Stomach (tissue), 9 donors: ENCODE results near the gene SBF1. TPM values are rescaled to one million over a fixed set of nuclear protein-coding genes. Genes with fewer than 3 reads are reported as not detected.

Experiments
- DNase-seq, 2 donors: peaks; one replicate each; pipeline versions ENCODE4 v3.0.0 to v3.0.0-alpha.2; 2013 to 2019
- H3K27ac ChIP-seq, 5 donors: fragments of 200-600 bp in 4 of 5; sonication (generic) in 4 of 5; one replicate each; pipeline ENCODE4 v1.5.1; 2013 to 2019; ENCODE audit warnings: mild to moderate bottlenecking in 1 of 5, moderate library complexity in 1 of 5
- H3K27me3 ChIP-seq, 3 donors: fragments of 200-600 bp; sonication (generic); one replicate each; pipeline ENCODE4 v1.5.1; 2017 to 2019; ENCODE audit warnings: mixed run types in 1 of 3
- H3K36me3 ChIP-seq, 4 donors: fragments of 200-600 bp; sonication (generic); 1 replicate in 3 of 4; 2 replicates in 1 of 4; pipeline ENCODE4 v1.5.1; 2016 to 2019
- H3K4me1 ChIP-seq, 4 donors: fragments of 200-600 bp; sonication (generic); one replicate each; pipeline ENCODE4 v1.5.1; 2016 to 2019
- H3K4me3 ChIP-seq, 4 donors: fragments of 200-600 bp; sonication (generic) in 3 of 4; one replicate each; pipeline ENCODE4 v1.5.1; 2016 to 2019; ENCODE audit warnings: mild to moderate bottlenecking in 1 of 4
- H3K9me3 ChIP-seq, 4 donors: fragments of 200-600 bp; sonication (generic); one replicate each; pipeline ENCODE4 v1.5.1; 2016 to 2019
- CTCF ChIP-seq, 7 experiments: fragments of 450-650 bp in 4 of 7; fragments of 200-600 bp in 3 of 7; sonication (generic) in 3 of 7; IDR thresholded peaks; one replicate each; pipeline ENCODE4 v1.5.1; 2016 to 2019; ENCODE audit warnings: antibody characterized with exemption in 7 of 7, control low read depth in 2 of 7, mild to moderate bottlenecking in 1 of 7
- EP300 ChIP-seq: sonication (generic); formaldehyde crosslinking; IDR thresholded peaks from one replicate; pipeline ENCODE4 v1.6.1; 2017; ENCODE audit warnings: antibody characterized with exemption
- POLR2A ChIP-seq, 4 donors: fragments of 450-650 bp; IDR thresholded peaks; one replicate each; pipeline ENCODE4 v1.6.1; 2016; ENCODE audit warnings: antibody characterized with exemption in 4 of 4, control low read depth in 2 of 4, mild to moderate bottlenecking in 1 of 4, moderate library complexity in 1 of 4
- POLR2AphosphoS5 ChIP-seq, 3 donors: sonication (generic); formaldehyde crosslinking; IDR thresholded peaks; one replicate each; pipeline ENCODE4 v1.6.1; 2016; ENCODE audit warnings: antibody characterized with exemption in 3 of 3
- WGBS, 5 donors: extraction: QIAGEN DNeasy Blood & Tissue Kit in 3 of 5; methylation state at CpG; one replicate each; pipeline versions ENCODE4 v1.1.5 to v1.1.7; 2013 to 2018; 5-methylcytosine and 5-hydroxymethylcytosine counted together
- intact Hi-C: fragments of 100-400 bp; cut with DNase I; formaldehyde crosslinking; loops from one replicate; pipeline ENCODE4 v1.15.1; 2023; ENCODE audit warnings: low total_unique reads
- polyA plus RNA-seq, 3 donors: library from polyadenylated mRNA; stranded (reverse); fragments of 200-250 nt; gene quantifications; one replicate each; pipeline ENCODE4 v1.2.3, GENCODE V29; 2013
- total RNA-seq, 5 donors: library from RNA; depleted of rRNA; stranded (reverse); fragments of >200 nt; gene quantifications; one replicate each; pipeline versions ENCODE4 v1.1.0 to v1.2.3, GENCODE V29; 2014 to 2016
- donor health status: healthy with polysubstance abuse.
- donor health status: Bipolar disorder and iron deficiency.
- donor health status: healthy.

Gene SBF1
- total and polyA plus RNA-seq, 8 donors, result 9.6 to 122 (median 50.6) TPM

- peaks cover 27 to 40% (median 39%) of the 10 kb centered on the region in 4 donors for H3K36me3 ChIP-seq
- no peak overlapping the region for H3K27ac ChIP-seq
- no peak overlapping the region for H3K4me3 ChIP-seq
- TF ChIP-seq EP300 (no peak), CTCF (IDR thresholded peaks at IDR 0.05) (no peak), POLR2AphosphoS5 (IDR thresholded peaks at IDR 0.05) (no peak), POLR2A (IDR thresholded peaks at IDR 0.05) (no peak)
- H3K27me3 ChIP-seq, result peaks cover 0 to 3% (median 0%) of the 10 kb centered on the region in 3 donors
- no peaks in the 10 kb centered on the region for H3K9me3 ChIP-seq
- no peak for DNase-seq
- peaks cover 11 to 33% (median 26%) of the 10 kb centered on the region in 4 donors for H3K4me1 ChIP-seq
- intact Hi-C loops, result loop anchor here (10.0 kb wide), 1 partner anchor 247 kb away; the partner anchor contains the start of gene HDAC10
- 78 to 93% (median 80%) methylated on average over 6 of the region's 6 CpGs for WGBS, 5 donors
These were observed 27.3 kb upstream of the SBF1 start for GRCh38 chr22:50502096-50502495.

DNA sequence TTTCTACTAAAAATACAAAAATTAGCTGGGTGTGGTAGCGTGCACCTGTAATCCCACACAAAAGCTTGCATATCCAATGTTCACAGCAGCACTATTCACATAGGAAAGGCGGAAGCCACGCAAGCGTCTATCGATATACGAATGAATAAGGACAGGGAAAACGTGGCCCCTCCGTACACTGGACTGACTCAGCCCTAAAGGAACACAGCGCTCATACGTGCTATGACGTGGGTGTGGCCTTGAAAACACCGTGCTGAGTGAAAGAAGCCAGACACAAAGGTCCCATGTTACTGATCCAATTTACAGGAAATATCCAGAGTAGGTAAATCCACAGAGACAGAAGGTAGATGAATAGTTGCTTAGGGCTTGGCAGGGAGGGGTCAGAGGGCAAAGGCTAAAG, 25.6 kb upstream of the SBF1 start:
- H3K9me3 ChIP-seq, result no peaks in the 10 kb centered on the region
- intact Hi-C loops, result loop anchor here (10.0 kb wide), 1 partner anchor 246 kb away; the partner anchor contains the start of gene HDAC10
- peaks cover 22 to 32% (median 32%) of the 10 kb centered on the region in 4 donors for H3K36me3 ChIP-seq
- no peak overlapping the region for H3K27ac ChIP-seq
- H3K4me3 ChIP-seq, result no peak overlapping the region
- DNase-seq, result peak in 1 of 2 donors; percentile 2
- peaks cover 0 to 3% (median 0%) of the 10 kb centered on the region in 3 donors for H3K27me3 ChIP-seq
- H3K4me1 ChIP-seq, result peaks cover 0 to 17% (median 11%) of the 10 kb centered on the region in 4 donors
- TF ChIP-seq EP300 (no peak), POLR2AphosphoS5 (IDR thresholded peaks at IDR 0.05) (no peak), POLR2A (IDR thresholded peaks at IDR 0.05) (no peak), CTCF (IDR thresholded peaks at IDR 0.05) (no peak)
- WGBS, 5 donors, result 82 to 92% (median 87%) methylated on average over 12 of the region's 12 CpGs

- peak; percentile 83 to 88 for DNase-seq
- H3K4me3 ChIP-seq, result no peak overlapping the region
- TF ChIP-seq POLR2AphosphoS5 (IDR thresholded peaks at IDR 0.05), result peak in 1 of 3 donors; percentile 16
- no peak for TF ChIP-seq EP300
- no peak for TF ChIP-seq POLR2A (IDR thresholded peaks at IDR 0.05)
- peak in 5 of 7 experiments; percentile 29 to 68 (median 64) for TF ChIP-seq CTCF (IDR thresholded peaks at IDR 0.05)
- 6 to 22% (median 11%) methylated on average over 13 of the region's 13 CpGs for WGBS, 5 donors
- intact Hi-C loops, result no loop called here
- H3K9me3 ChIP-seq, result no peaks in the 10 kb centered on the region
- peaks cover 7 to 14% (median 14%) of the 10 kb centered on the region in 4 donors for H3K36me3 ChIP-seq
- peaks cover 0 to 10% (median 7%) of the 10 kb centered on the region in 4 donors for H3K4me1 ChIP-seq
- peaks cover 0 to 3% (median 0%) of the 10 kb centered on the region in 3 donors for H3K27me3 ChIP-seq
- no peak overlapping the region for H3K27ac ChIP-seq
These were observed 23.6 kb upstream of the SBF1 start for GRCh38 chr22:50498322-50498890.

- H3K4me1 ChIP-seq, result peaks cover 0 to 10% (median 7%) of the 10 kb centered on the region in 4 donors
- 72 to 90% (median 81%) methylated on average over 6 of the region's 6 CpGs for WGBS, 5 donors
- H3K36me3 ChIP-seq, result peaks cover 0 to 1% (median 1%) of the 10 kb centered on the region in 4 donors
- no peak for TF ChIP-seq EP300
- no peak for TF ChIP-seq CTCF (IDR thresholded peaks at IDR 0.05)
- TF ChIP-seq POLR2A (IDR thresholded peaks at IDR 0.05), result no peak
- TF ChIP-seq POLR2AphosphoS5 (IDR thresholded peaks at IDR 0.05), result no peak
- intact Hi-C loops, result no loop called here
- no peaks in the 10 kb centered on the region for H3K9me3 ChIP-seq
- peak in 1 of 2 donors; percentile 1 for DNase-seq
- H3K27me3 ChIP-seq, result peaks cover 0 to 3% (median 0%) of the 10 kb centered on the region in 3 donors
- H3K27ac ChIP-seq, result no peak overlapping the region
- H3K4me3 ChIP-seq, result no peak overlapping the region
These were observed 22.3 kb upstream of the SBF1 start for GRCh38 chr22:50497093-50497492.
